Measurements from ENCODE around the gene NCOA7.
A peak's percentile ranks its signal among the peaks of the same experiment; 100 is the strongest.
"Not testable (repeated sequence)": the region's sequence is repeated elsewhere in the genome, so short reads cannot be mapped to it uniquely, and the experiment has no call there.

Gene NCOA7

GRCh38 chr6:125759184-125759902 is 31.4 kb upstream of the NCOA7 start:
- no peak for DNase-seq

GRCh38 chr6:125759959-125760457 is 30.8 kb upstream of the NCOA7 start:
- DNase-seq = no peak

GRCh38 chr6:125764121-125764671 is 26.6 kb upstream of the NCOA7 start:
- DNase-seq = no peak

GRCh38 chr6:125765944-125766343 is 24.8 kb upstream of the NCOA7 start:
- DNase-seq = no peak

GRCh38 chr6:125766641-125767040 is 24.1 kb upstream of the NCOA7 start:
- DNase-seq = no peak

GRCh38 chr6:125769147-125769783 is 21.5 kb upstream of the NCOA7 start:
- no peak for DNase-seq

- no peak for DNase-seq
These were observed 17.1 kb upstream of the NCOA7 start for GRCh38 chr6:125773387-125774341.

- not testable (repeated sequence) for DNase-seq
These were observed 14.5 kb upstream of the NCOA7 start for GRCh38 chr6:125776107-125776826.

- DNase-seq = peak; percentile 88 to 94
These were observed 10.7 kb upstream of the NCOA7 start for GRCh38 chr6:125779924-125780539.

GRCh38 chr6:125780540-125781313 is 10.0 kb upstream of the NCOA7 start:
- DNase-seq = peak; percentile 58 to 83

GRCh38 chr6:125781314-125781868 is 9.4 kb upstream of the NCOA7 start:
- no peak for DNase-seq

GRCh38 chr6:125784365-125784764 is 6.4 kb upstream of the NCOA7 start:
- no peak for DNase-seq

- no peak for DNase-seq
These were observed 3.0 kb upstream of the NCOA7 start for GRCh38 chr6:125787791-125788190.

- no peak for DNase-seq
These were observed 1.6 kb upstream of the NCOA7 start for GRCh38 chr6:125789167-125789566.

GRCh38 chr6:125789576-125790357 is 993 bp upstream of the NCOA7 start:
- DNase-seq = peak; percentile 20 to 36

- peak; percentile 49 to 64 for DNase-seq
These were observed 525 bp downstream of the NCOA7 start for GRCh38 chr6:125791151-125791819.

- DNase-seq = no peak
These were observed 1.0 kb downstream of the NCOA7 start for GRCh38 chr6:125791820-125792165.

GRCh38 chr6:125792172-125792571 is 1.4 kb downstream of the NCOA7 start:
- no peak for DNase-seq

- no peak for DNase-seq
These were observed 1.9 kb downstream of the NCOA7 start for GRCh38 chr6:125792680-125793079.
